Measurements from ENCODE around the gene JHY. TPM values are rescaled to one million over a fixed set of nuclear protein-coding genes. Genes with fewer than 3 reads are reported as not detected.

JHY gene
- total RNA-seq, 3 donors from 2014 or later, result 11.7 to 13.1 (median 11.8) TPM

DNA sequence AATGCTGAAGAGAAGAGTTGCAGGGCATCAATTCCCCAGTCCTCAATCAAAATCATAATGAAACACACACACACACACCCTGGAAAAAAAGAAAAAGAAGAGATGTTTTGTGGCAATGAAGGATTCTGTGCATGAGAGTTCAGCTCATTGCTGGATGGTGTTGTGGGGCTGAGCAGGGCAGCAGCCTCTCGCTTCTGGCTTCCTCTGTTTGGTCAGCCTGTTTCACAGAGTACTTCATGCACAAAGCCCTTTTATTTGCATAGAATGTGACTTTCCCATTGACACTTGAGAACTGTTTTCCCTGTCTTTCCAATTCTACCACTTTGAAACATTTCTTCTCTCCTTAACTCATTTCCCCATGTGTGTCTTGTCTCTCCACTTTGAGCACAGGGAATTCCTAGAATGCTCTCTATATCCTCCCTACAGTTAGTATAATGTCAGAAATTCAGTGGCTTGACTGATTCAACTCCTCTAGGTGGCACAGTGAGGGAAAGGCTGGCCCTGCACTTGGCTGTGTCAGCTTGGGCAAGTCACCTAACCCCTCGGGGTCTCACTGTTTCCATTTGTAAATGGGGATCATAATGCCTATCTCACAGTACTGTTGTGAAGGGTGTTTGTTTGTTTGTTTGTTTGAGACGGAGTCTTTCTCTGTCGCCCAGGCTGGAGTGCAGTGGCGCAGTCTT lies 124.4 kb downstream of the JHY start:
- no peaks in the 10 kb centered on the region for H3K27me3 ChIP-seq
- no peaks in the 10 kb centered on the region for H3K4me1 ChIP-seq
- no peaks in the 10 kb centered on the region for H3K9me3 ChIP-seq
- TF ChIP-seq POLR2AphosphoS5 (IDR thresholded peaks at IDR 0.05), result no peak
- TF ChIP-seq, protein P1, sequence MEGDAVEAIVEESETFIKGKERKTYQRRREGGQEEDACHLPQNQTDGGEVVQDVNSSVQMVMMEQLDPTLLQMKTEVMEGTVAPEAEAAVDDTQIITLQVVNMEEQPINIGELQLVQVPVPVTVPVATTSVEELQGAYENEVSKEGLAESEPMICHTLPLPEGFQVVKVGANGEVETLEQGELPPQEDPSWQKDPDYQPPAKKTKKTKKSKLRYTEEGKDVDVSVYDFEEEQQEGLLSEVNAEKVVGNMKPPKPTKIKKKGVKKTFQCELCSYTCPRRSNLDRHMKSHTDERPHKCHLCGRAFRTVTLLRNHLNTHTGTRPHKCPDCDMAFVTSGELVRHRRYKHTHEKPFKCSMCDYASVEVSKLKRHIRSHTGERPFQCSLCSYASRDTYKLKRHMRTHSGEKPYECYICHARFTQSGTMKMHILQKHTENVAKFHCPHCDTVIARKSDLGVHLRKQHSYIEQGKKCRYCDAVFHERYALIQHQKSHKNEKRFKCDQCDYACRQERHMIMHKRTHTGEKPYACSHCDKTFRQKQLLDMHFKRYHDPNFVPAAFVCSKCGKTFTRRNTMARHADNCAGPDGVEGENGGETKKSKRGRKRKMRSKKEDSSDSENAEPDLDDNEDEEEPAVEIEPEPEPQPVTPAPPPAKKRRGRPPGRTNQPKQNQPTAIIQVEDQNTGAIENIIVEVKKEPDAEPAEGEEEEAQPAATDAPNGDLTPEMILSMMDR (IDR thresholded peaks at IDR 0.05), result no peak
- TF ChIP-seq POLR2A (IDR thresholded peaks at IDR 0.05), result no peak
- H3K4me3 ChIP-seq, result no peak overlapping the region
- no peak for DNase-seq (ENCODE audit: low spot score in 2 of 2)
- H3K36me3 ChIP-seq, result no peaks in the 10 kb centered on the region
- no peak overlapping the region for H3K27ac ChIP-seq
- intact Hi-C loops (cut with DNase I; ENCODE audit: low total_unique reads), result no loop called here

Other genes with a start within 250 kb of the JHY start
- gene UBASH3B, start 227.0 kb upstream of the JHY start, total RNA-seq, result 1 to 10 TPM; 4.7 to 6.2 (median 4.8) TPM
- 1 to 10 TPM in 1 of 3 donors, under 1 TPM in 2; 0.33 to 1.5 (median 0.96) TPM for gene CRTAM, start 44.3 kb upstream of the JHY start, total RNA-seq
- not detected for gene BSX, start 99.1 kb downstream of the JHY start, total RNA-seq
- 100 to 1,000 TPM; 691 to 851 (median 698) TPM for gene HSPA8, start 179.4 kb downstream of the JHY start, total RNA-seq

Measured in breast epithelium (tissue), 4 donors.